HepG2 (cell line): ENCODE data around the gene VPS25. TPM values are rescaled to one million over a fixed set of nuclear protein-coding genes. Genes with fewer than 3 reads are reported as not detected.

Experiments used
- CTCF ChIP-seq: sonication (generic); formaldehyde crosslinking; IDR thresholded peaks from 2 replicates; pipeline ENCODE4 v1.5.0; 2020; ENCODE audit warnings: mild to moderate bottlenecking, missing genetic modification reagents, moderate library complexity
- DMAP1 ChIP-seq: IDR thresholded peaks from 2 replicates; pipeline ENCODE4 v1.6.1; 2016
- DR1 ChIP-seq: sonication (generic); formaldehyde crosslinking; IDR thresholded peaks from 2 replicates; pipeline ENCODE4 v1.8.0; 2021; ENCODE audit warnings: mild to moderate bottlenecking, missing genetic modification reagents, inconsistent platforms
- HOMEZ ChIP-seq: IDR thresholded peaks from 2 replicates; pipeline ENCODE4 v1.6.1; 2016; ENCODE audit warnings: low read depth
- MYC ChIP-seq: sonication (generic); formaldehyde crosslinking; IDR thresholded peaks from 2 replicates; pipeline ENCODE4 v1.9.0; 2021; ENCODE audit warnings: missing genetic modification reagents, borderline replicate concordance
- NAIF1 ChIP-seq: sonication (generic); formaldehyde crosslinking; IDR thresholded peaks from 2 replicates; pipeline ENCODE4 v1.5.0; 2020; ENCODE audit warnings: mild to moderate bottlenecking, missing genetic modification reagents, borderline replicate concordance
- NR2F1 ChIP-seq, 2 experiments: fragments of 450-650 bp in 1 of 2; formaldehyde crosslinking in 1 of 2; IDR thresholded peaks; 2 replicates each; pipeline versions ENCODE4 v1.5.0 to v1.6.1; 2016 to 2020; ENCODE audit warnings: mild to moderate bottlenecking in 1 of 2, missing compliant biosample characterization in 1 of 2, missing genetic modification reagents in 1 of 2, moderate library complexity in 1 of 2
- RAD51 ChIP-seq: fragments of 450-650 bp; IDR thresholded peaks from 2 replicates; pipeline ENCODE4 v1.6.1; 2016; ENCODE audit warnings: borderline replicate concordance
- SRSF4 ChIP-seq: fragments of 200-400 bp; formaldehyde crosslinking; IDR thresholded peaks from one replicate; pipeline ENCODE4 v1.6.1; 2018; ENCODE audit warnings: mild to moderate bottlenecking, low read depth, low read length, moderate library complexity; ENCODE audit not compliant: poor library complexity, severe bottlenecking
- SSRP1 ChIP-seq: IDR thresholded peaks from 2 replicates; pipeline ENCODE4 v1.6.1; 2016; ENCODE audit warnings: control low read depth
- TCF12 ChIP-seq, 2 experiments: fragments of 450-650 bp in 1 of 2; sonication (generic) in 1 of 2; formaldehyde crosslinking in 1 of 2; IDR thresholded peaks; 2 replicates each; pipeline versions ENCODE4 v1.6.1 to v1.8.0; 2017 to 2022; ENCODE audit warnings: antibody characterized with exemption in 1 of 2, mild to moderate bottlenecking in 1 of 2, missing genetic modification reagents in 1 of 2, moderate library complexity in 1 of 2
- U2AF2 ChIP-seq: fragments of 200-400 bp; formaldehyde crosslinking; IDR thresholded peaks from 2 replicates; pipeline ENCODE4 v1.6.1; 2017; ENCODE audit warnings: low read depth, mild to moderate bottlenecking, low read length
- ZBTB37 ChIP-seq: sonication (generic); formaldehyde crosslinking; IDR thresholded peaks from 2 replicates; pipeline ENCODE4 v1.4.0; 2020; ENCODE audit warnings: mild to moderate bottlenecking, missing genetic modification reagents
- ZFX ChIP-seq: sonication (generic); formaldehyde crosslinking; IDR thresholded peaks from 2 replicates; pipeline ENCODE4 v1.4.0; 2020; ENCODE audit warnings: mild to moderate bottlenecking, low read depth, missing genetic modification reagents, moderate library complexity
- ZNF678 ChIP-seq: sonication (generic); formaldehyde crosslinking; IDR thresholded peaks from 2 replicates; pipeline ENCODE4 v1.4.0; 2020; ENCODE audit warnings: mild to moderate bottlenecking, missing genetic modification reagents
- ZNF816 ChIP-seq: sonication (generic); formaldehyde crosslinking; IDR thresholded peaks from 2 replicates; pipeline ENCODE4 v1.8.0; 2022; ENCODE audit warnings: missing genetic modification reagents, mild to moderate bottlenecking, borderline replicate concordance
- ZNF839 ChIP-seq: sonication (generic); formaldehyde crosslinking; IDR thresholded peaks from 2 replicates; pipeline ENCODE4 v1.4.0; 2020; ENCODE audit warnings: missing genetic modification reagents, mild to moderate bottlenecking, borderline replicate concordance
- ZNF878 ChIP-seq: sonication (generic); formaldehyde crosslinking; IDR thresholded peaks from 2 replicates; pipeline ENCODE4 v1.8.1; 2023; ENCODE audit warnings: mild to moderate bottlenecking, missing genetic modification reagents, moderate library complexity
- polyA plus RNA-seq, 8 experiments: library from polyadenylated mRNA; depleted of rRNA in 3 of 8; stranded (reverse) in 7 of 8; unstranded in 1 of 8; fragments of >200 nt; fragmentation: Illumina TruSeq in 4 of 8; extraction: Trizol in 4 of 8; gene quantifications; 2 replicates each; pipeline versions ENCODE4 v1.2.1 to v1.2.3, GENCODE V29; 2011 to 2016; ENCODE audit warnings: low read depth in 4 of 8, missing spikeins in 1 of 8, mixed read lengths in 1 of 8; ENCODE audit not compliant: insufficient read depth in 1 of 8
- total RNA-seq, 5 experiments: library from RNA; depleted of rRNA; stranded (reverse); fragments of >200 nt; fragmentation: Illumina TruSeq; extraction: Trizol; gene quantifications; 2 replicates each; pipeline ENCODE4 v1.2.3, GENCODE V29; 2016; ENCODE audit warnings: low read depth in 1 of 5

Gene VPS25
- total and polyA plus RNA-seq, 2 of the 13 experiments (the other 11 are each of a cell fraction or from before 2014, with no cell fraction given): 161 to 249 TPM

GRCh38 chr17:42766124-42766523 lies 7.1 kb upstream of the VPS25 start (continued):
- no peak for TF ChIP-seq HOMEZ
- TF ChIP-seq CTCF (CRISPR knock-in tag): no peak
- no peak for TF ChIP-seq NR2F1 (CRISPR knock-in tag; IDR thresholded peaks at IDR 0.05)
- TF ChIP-seq RAD51: 0 out of 2 replicates have a peak, but pooled peaks have one; percentile 2
- no peak for TF ChIP-seq ZNF878 (CRISPR knock-in tag)
- TF ChIP-seq SRSF4: no peak
- no peak for TF ChIP-seq U2AF2
- 0 out of 2 replicates have a peak, but pooled peaks have one; percentile 32 for TF ChIP-seq DMAP1
- no peak for TF ChIP-seq SSRP1 (CRISPR knock-in tag)
- TF ChIP-seq NAIF1 (CRISPR knock-in tag): no peak
- no peak for TF ChIP-seq ZFX
- TF ChIP-seq ZNF839: no peak
- TF ChIP-seq TCF12 (IDR thresholded peaks at IDR 0.05): no peak
- TF ChIP-seq TCF12 (CRISPR knock-in tag; IDR thresholded peaks at IDR 0.05): no peak
- TF ChIP-seq ZBTB37: no peak
- TF ChIP-seq ZNF678 (CRISPR knock-in tag): no peak
- no peak for TF ChIP-seq DR1
- no peak for TF ChIP-seq MYC (CRISPR knock-in tag)
- TF ChIP-seq ZNF816 (CRISPR knock-in tag): no peak
